ENCODE results near the gene BNC2.

The BNC2 gene

GRCh38 chr9:16753256-16753655 lies 117.2 kb downstream of the BNC2 start:
- Histone ChIP-seq H3K4me3 (ENCODE audit: low read depth, low read length) (no peak overlapping the region), H3K36me3 (ENCODE audit: control insufficient read depth in 2 of 2, insufficient read depth in 1 of 2, low read length in 2 of 2) (no peaks in the 10 kb centered on the region), H3K27ac (ENCODE audit: extremely low read depth, low read depth, low read length) (no peak overlapping the region), H3K4me1 (ENCODE audit: control insufficient read depth, insufficient read depth, low read length) (no peaks in the 10 kb centered on the region), H3K9me3 (ENCODE audit: control insufficient read depth, insufficient read depth, low read depth, low read length) (no peaks in the 10 kb centered on the region)
- POLR2A ChIA-PET, result no interaction called here
- no peak for TF ChIP-seq ZNF555 (tag by site-specific recombination; conservative IDR thresholded peaks at IDR 0.05)
- no peak for TF ChIP-seq ZBTB49 (tag by site-specific recombination; IDR thresholded peaks at IDR 0.05; ENCODE audit: low read depth)
- no peak for TF ChIP-seq ZNF623 (tag by site-specific recombination; IDR thresholded peaks at IDR 0.05)
- TF ChIP-seq ZNF214 (tag by site-specific recombination; IDR thresholded peaks at IDR 0.05; ENCODE audit: borderline replicate concordance), result no peak
- TF ChIP-seq ZBTB7A (tag by site-specific recombination; IDR thresholded peaks at IDR 0.05; ENCODE audit: low read depth), result no peak
- CTCF ChIA-PET, result no interaction called here

- POLR2A ChIA-PET, result no interaction called here
Measured at GRCh38 chr9:16752601-16753000, 117.9 kb downstream of the BNC2 start.

DNA sequence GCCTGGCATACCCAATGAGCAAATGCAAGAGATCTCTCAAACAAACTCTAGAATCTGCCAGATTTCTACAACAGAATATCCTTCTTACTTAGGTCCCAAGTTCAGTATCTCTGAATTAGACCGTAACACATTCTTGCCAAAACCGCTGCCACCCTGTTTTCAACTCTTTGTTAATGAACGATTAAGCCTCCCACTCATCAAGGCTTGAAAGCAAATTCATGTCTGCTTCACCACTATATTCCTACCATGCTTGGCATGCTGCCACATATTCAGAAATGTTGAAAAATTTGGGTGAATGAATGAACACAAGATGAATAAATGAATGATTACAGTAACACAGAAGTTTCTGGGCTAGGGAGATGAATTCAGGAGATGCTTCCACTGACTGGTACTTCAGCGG lies 119.9 kb downstream of the BNC2 start:
- CTCF ChIA-PET, result no interaction called here
- Histone ChIP-seq H3K4me3 (ENCODE audit: low read depth, low read length) (no peak overlapping the region), H3K27ac (ENCODE audit: extremely low read depth, low read depth, low read length) (no peak overlapping the region), H3K36me3 (ENCODE audit: control insufficient read depth in 2 of 2, insufficient read depth in 1 of 2, low read length in 2 of 2) (no peaks in the 10 kb centered on the region), H3K9me3 (ENCODE audit: control insufficient read depth, insufficient read depth, low read depth, low read length) (no peaks in the 10 kb centered on the region), H3K4me1 (ENCODE audit: control insufficient read depth, insufficient read depth, low read length) (no peaks in the 10 kb centered on the region)
- POLR2A ChIA-PET, result no interaction called here
- TF ChIP-seq ZNF544 (tag by site-specific recombination; IDR thresholded peaks at IDR 0.05), result no peak
- TF ChIP-seq ELK4 (IDR thresholded peaks at IDR 0.05; ENCODE audit: borderline replicate concordance, low read depth, low read length), result no peak
- TF ChIP-seq ZNF404 (tag by site-specific recombination; IDR thresholded peaks at IDR 0.05), result no peak

More at GRCh38 chr9:16752601-16753000, 117.9 kb downstream of the BNC2 start:
- Histone ChIP-seq H3K9me3 (ENCODE audit: control insufficient read depth, insufficient read depth, low read depth, low read length) (no peaks in the 10 kb centered on the region), H3K4me1 (ENCODE audit: control insufficient read depth, insufficient read depth, low read length) (no peaks in the 10 kb centered on the region), H3K27ac (ENCODE audit: extremely low read depth, low read depth, low read length) (no peak overlapping the region), H3K36me3 (ENCODE audit: control insufficient read depth in 2 of 2, insufficient read depth in 1 of 2, low read length in 2 of 2) (no peaks in the 10 kb centered on the region), H3K4me3 (ENCODE audit: low read depth, low read length) (no peak overlapping the region)
- CTCF ChIA-PET, result interaction anchor here (0.6 kb wide), 1 partner anchor 9 kb away, joined by 3 read pairs; no protein-coding TSS in a partner anchor
- no peak for TF ChIP-seq ZNF792 (tag by site-specific recombination; IDR thresholded peaks at IDR 0.05)
- TF ChIP-seq, protein P1, sequence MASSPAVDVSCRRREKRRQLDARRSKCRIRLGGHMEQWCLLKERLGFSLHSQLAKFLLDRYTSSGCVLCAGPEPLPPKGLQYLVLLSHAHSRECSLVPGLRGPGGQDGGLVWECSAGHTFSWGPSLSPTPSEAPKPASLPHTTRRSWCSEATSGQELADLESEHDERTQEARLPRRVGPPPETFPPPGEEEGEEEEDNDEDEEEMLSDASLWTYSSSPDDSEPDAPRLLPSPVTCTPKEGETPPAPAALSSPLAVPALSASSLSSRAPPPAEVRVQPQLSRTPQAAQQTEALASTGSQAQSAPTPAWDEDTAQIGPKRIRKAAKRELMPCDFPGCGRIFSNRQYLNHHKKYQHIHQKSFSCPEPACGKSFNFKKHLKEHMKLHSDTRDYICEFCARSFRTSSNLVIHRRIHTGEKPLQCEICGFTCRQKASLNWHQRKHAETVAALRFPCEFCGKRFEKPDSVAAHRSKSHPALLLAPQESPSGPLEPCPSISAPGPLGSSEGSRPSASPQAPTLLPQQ (tag by site-specific recombination; IDR thresholded peaks at IDR 0.05), result no peak
- no peak for TF ChIP-seq ZNF704 (tag by site-specific recombination; IDR thresholded peaks at IDR 0.05)
- no peak for TF ChIP-seq ZSCAN5A (tag by site-specific recombination; IDR thresholded peaks at IDR 0.05)
- TF ChIP-seq, protein P2, sequence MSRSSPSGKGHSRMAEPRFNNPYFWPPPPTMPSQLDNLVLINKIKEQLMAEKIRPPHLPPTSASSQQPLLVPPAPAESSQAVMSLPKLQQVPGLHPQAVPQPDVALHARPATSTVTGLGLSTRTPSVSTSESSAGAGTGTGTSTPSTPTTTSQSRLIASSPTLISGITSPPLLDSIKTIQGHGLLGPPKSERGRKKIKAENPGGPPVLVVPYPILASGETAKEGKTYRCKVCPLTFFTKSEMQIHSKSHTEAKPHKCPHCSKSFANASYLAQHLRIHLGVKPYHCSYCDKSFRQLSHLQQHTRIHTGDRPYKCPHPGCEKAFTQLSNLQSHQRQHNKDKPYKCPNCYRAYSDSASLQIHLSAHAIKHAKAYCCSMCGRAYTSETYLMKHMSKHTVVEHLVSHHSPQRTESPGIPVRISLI (tag by site-specific recombination; IDR thresholded peaks at IDR 0.05), result no peak

Measured in HEK293 (cell line).